IMR-90 (cell line): ENCODE results near the gene MEGF11. TPM values are rescaled to one million over a fixed set of nuclear protein-coding genes. Genes with fewer than 3 reads are reported as not detected.

Source experiments
- ATAC-seq: fragments of 200-7000 bp; cut with Tn5 transposase; 2 replicates; pipeline ENCODE4 v1.9.1; 2020; ENCODE audit warnings: low read depth, mild to moderate bottlenecking, moderate library complexity
- BruUV-seq: library from RNA; stranded (reverse); fragments of 400-500 nt; replicated peaks from 2 replicates; lab custom pipeline; 2021; lab: Mats Ljungman, UMichigan
- CTCF ChIA-PET: fragments of 300-600 bp; formaldehyde crosslinking; extraction: SDS; loops from one replicate; lab custom pipeline; 2021; ENCODE audit warnings: antibody characterized with exemption; lab: Yijun Ruan, JAX
- POLR2A ChIA-PET: fragments of 300-600 bp; sonication (Branson Sonifier 250); formaldehyde crosslinking; loops from one replicate; lab custom pipeline; 2022; ENCODE audit warnings: antibody characterized with exemption; ENCODE audit not compliant: unreplicated experiment; lab: Charles Lee
- DNase-seq: peaks from one replicate; pipeline ENCODE4 v3.0.0; 2013
- H2AFZ ChIP-seq: replicated peaks from 2 replicates; pipeline ENCODE3; 2013; ENCODE audit warnings: low read length, mild to moderate bottlenecking; ENCODE audit not compliant: poor library complexity
- H2AK5ac ChIP-seq: 2 replicates; pipeline ENCODE4 v1.6.1; 2013; ENCODE audit warnings: low read depth, low read length, inconsistent platforms
- H2AK9ac ChIP-seq: replicated peaks from 2 replicates; pipeline ENCODE3; 2013; ENCODE audit warnings: mild to moderate bottlenecking, low read depth, low read length, moderate library complexity; ENCODE audit not compliant: poor library complexity
- H2BK120ac ChIP-seq: 2 replicates; pipeline ENCODE4 v1.6.1; 2013; ENCODE audit warnings: low read depth, low read length, inconsistent platforms
- H2BK15ac ChIP-seq: 3 replicates; pipeline ENCODE4 v1.6.1; 2013; ENCODE audit warnings: low read depth, low read length, inconsistent platforms
- H2BK20ac ChIP-seq: 2 replicates; pipeline ENCODE4 v1.6.1; 2013; ENCODE audit warnings: low read depth, mild to moderate bottlenecking, inconsistent platforms, low read length, moderate library complexity
- H2BK5ac ChIP-seq: 2 replicates; pipeline ENCODE4 v1.6.1; 2013; ENCODE audit warnings: mild to moderate bottlenecking, low read depth, low read length, inconsistent platforms; ENCODE audit not compliant: poor library complexity, severe bottlenecking
- H3K14ac ChIP-seq: replicated peaks from 2 replicates; pipeline ENCODE4 v1.6.1; 2013; ENCODE audit warnings: low read depth, low read length, inconsistent platforms
- H3K18ac ChIP-seq: 2 replicates; pipeline ENCODE4 v1.6.1; 2013; ENCODE audit warnings: low read depth, low read length, control low read depth
- H3K23ac ChIP-seq: 2 replicates; pipeline ENCODE4 v1.6.1; 2013; ENCODE audit warnings: low read depth, low read length, inconsistent platforms
- H3K27ac ChIP-seq: 2 replicates; pipeline ENCODE4 v1.5.1; 2013; ENCODE audit warnings: mild to moderate bottlenecking, control low read depth, low read length; ENCODE audit not compliant: insufficient read depth
- H3K27me3 ChIP-seq: 2 replicates; pipeline ENCODE4 v1.6.1; 2013; ENCODE audit warnings: low read length; ENCODE audit not compliant: control insufficient read depth, insufficient read depth
- H3K36me3 ChIP-seq: 2 replicates; pipeline ENCODE4 v1.6.1; 2013; ENCODE audit warnings: low read length, mixed read lengths; ENCODE audit not compliant: control insufficient read depth, insufficient read depth
- H3K4ac ChIP-seq: 2 replicates; pipeline ENCODE4 v1.6.1; 2013; ENCODE audit warnings: low read depth, low read length, inconsistent platforms
- H3K4me1 ChIP-seq: 2 replicates; pipeline ENCODE4 v1.6.1; 2013; ENCODE audit warnings: low read length, mixed read lengths; ENCODE audit not compliant: control insufficient read depth, insufficient read depth
- H3K4me2 ChIP-seq: 2 replicates; pipeline ENCODE4 v1.6.1; 2013; ENCODE audit warnings: low read depth, mild to moderate bottlenecking, control low read depth, low read length, moderate library complexity
- H3K4me3 ChIP-seq: 2 replicates; pipeline ENCODE4 v1.5.1; 2013; ENCODE audit warnings: low read depth, mild to moderate bottlenecking, control low read depth, low read length, moderate library complexity; ENCODE audit not compliant: insufficient read depth
- H3K56ac ChIP-seq: 2 replicates; pipeline ENCODE4 v1.6.1; 2013; ENCODE audit warnings: low read length, inconsistent platforms; ENCODE audit not compliant: insufficient read depth; ENCODE audit errors: extremely low read depth
- H3K79me1 ChIP-seq, 2 experiments: 2 replicates each; pipeline ENCODE4 v1.6.1; 2013; ENCODE audit warnings: low read length in 2 of 2, inconsistent platforms in 1 of 2, low read depth in 1 of 2
- H3K9ac ChIP-seq: 2 replicates; pipeline ENCODE4 v1.6.1; 2013; ENCODE audit warnings: low read depth, low read length, control low read depth
- H3K9me1 ChIP-seq: 2 replicates; pipeline ENCODE4 v1.6.1; 2013; ENCODE audit warnings: low read length, inconsistent platforms; ENCODE audit not compliant: insufficient read depth
- H3K9me3 ChIP-seq: 2 replicates; pipeline ENCODE4 v1.6.1; 2013; ENCODE audit warnings: low read length; ENCODE audit not compliant: control insufficient read depth, insufficient read depth
- H4K20me1 ChIP-seq: 2 replicates; pipeline ENCODE4 v1.6.1; 2013; ENCODE audit warnings: low read length, inconsistent platforms; ENCODE audit not compliant: insufficient read depth
- H4K5ac ChIP-seq: 2 replicates; pipeline ENCODE4 v1.6.1; 2013; ENCODE audit warnings: mild to moderate bottlenecking, low read depth, low read length, control low read depth
- H4K8ac ChIP-seq, 2 experiments: 2 replicates each; pipeline ENCODE4 v1.6.1; 2013; ENCODE audit warnings: low read depth in 2 of 2, low read length in 2 of 2, control low read depth in 1 of 2, inconsistent platforms in 1 of 2
- H4K91ac ChIP-seq: 2 replicates; pipeline ENCODE4 v1.6.1; 2013; ENCODE audit warnings: low read depth, low read length, inconsistent platforms; ENCODE audit not compliant: insufficient read depth
- CEBPB ChIP-seq: IDR thresholded peaks from 2 replicates; pipeline ENCODE4 v1.6.1; 2012; ENCODE audit warnings: low read depth, low read length, improper control_type of control experiment
- CHD1 ChIP-seq: IDR thresholded peaks from 2 replicates; pipeline ENCODE4 v1.6.1; 2012; ENCODE audit warnings: low read depth, low read length, improper control_type of control experiment
- CTCF ChIP-seq: conservative IDR thresholded peaks from 2 replicates; pipeline ENCODE4 v1.5.1; 2012; ENCODE audit warnings: mild to moderate bottlenecking, low read depth, low read length, improper control_type of control experiment
- ELK1 ChIP-seq: fragments of 150-350 bp; IDR thresholded peaks from 2 replicates; pipeline ENCODE4 v1.6.1; 2016; ENCODE audit warnings: low read depth, mild to moderate bottlenecking, low read length, moderate library complexity, borderline replicate concordance
- FOS ChIP-seq: fragments of 150-350 bp; IDR thresholded peaks from 2 replicates; pipeline ENCODE4 v1.6.1; 2016; ENCODE audit warnings: low read depth, low read length
- MAZ ChIP-seq: IDR thresholded peaks from 2 replicates; pipeline ENCODE4 v1.6.1; 2012; ENCODE audit warnings: low read depth, mild to moderate bottlenecking, low read length, improper control_type of control experiment, moderate library complexity, borderline replicate concordance
- MXI1 ChIP-seq: IDR thresholded peaks from 2 replicates; pipeline ENCODE4 v1.6.1; 2012; ENCODE audit warnings: low read depth, mild to moderate bottlenecking, low read length, moderate library complexity, borderline replicate concordance
- NFE2L2 ChIP-seq: fragments of 150-350 bp; IDR thresholded peaks from 2 replicates; pipeline ENCODE4 v1.6.1; 2016; ENCODE audit warnings: low read depth, mild to moderate bottlenecking, low read length
- POLR2A ChIP-seq: IDR thresholded peaks from 2 replicates; pipeline ENCODE4 v1.6.1; 2012; ENCODE audit warnings: mild to moderate bottlenecking, low read depth, low read length
- RAD21 ChIP-seq: IDR thresholded peaks from 2 replicates; pipeline ENCODE4 v1.6.1; 2012; ENCODE audit warnings: low read length, improper control_type of control experiment
- RCOR1 ChIP-seq: IDR thresholded peaks from 2 replicates; pipeline ENCODE4 v1.6.1; 2012; ENCODE audit warnings: mild to moderate bottlenecking, low read length, improper control_type of control experiment; ENCODE audit not compliant: insufficient replicate concordance
- RFX5 ChIP-seq: IDR thresholded peaks from 2 replicates; pipeline ENCODE4 v1.8.0; 2012; ENCODE audit warnings: low read depth, mild to moderate bottlenecking, low read length, moderate library complexity
- SMC3 ChIP-seq: fragments of 150-350 bp; IDR thresholded peaks from 2 replicates; pipeline ENCODE4 v1.6.1; 2016; ENCODE audit warnings: low read depth, mild to moderate bottlenecking, antibody characterized with exemption, low read length, moderate library complexity
- WGBS, 2 experiments: methylation state at CpG; one replicate each; pipeline versions ENCODE4 v1.1.5 to v1.1.7; 2013; ENCODE audit warnings: missing lambda C conversion rate in 2 of 2; ENCODE audit not compliant: insufficient read length in 1 of 2; ENCODE audit errors: extremely low coverage in 2 of 2; 5-methylcytosine and 5-hydroxymethylcytosine counted together
- dilution Hi-C: fragments of 300-500 bp; cut with HindIII; formaldehyde crosslinking; loops from one replicate; pipeline ENCODE4 v1.14.3; 2018; ENCODE audit warnings: low sequenced_read_pairs; ENCODE audit not compliant: unreplicated experiment
- in situ Hi-C: fragments of 300-500 bp; cut with MboI; formaldehyde crosslinking; loops from 3 replicates; pipeline ENCODE4 v1.14.3; 2019; ENCODE audit warnings: low sequenced_read_pairs, inconsistent platforms, mixed read lengths
- intact Hi-C: fragments of 100-400 bp; cut with micrococcal nuclease; formaldehyde crosslinking; loops from 2 replicates; pipeline ENCODE4 v1.10.0; 2022
- polyA plus RNA-seq, 3 experiments: library from polyadenylated mRNA; depleted of rRNA; stranded (reverse); fragments of >200 nt; gene quantifications; 2 replicates each; pipeline ENCODE4 v1.2.3, GENCODE V29; 2012; ENCODE audit warnings: low replicate concordance in 1 of 3
- total RNA-seq: library from RNA; depleted of rRNA; stranded (reverse); fragments of >200 nt; gene quantifications from 2 replicates; pipeline ENCODE4 v1.2.3, GENCODE V29; 2012
- TF ChIP-seq, protein P1 (sequence below): fragments of 150-350 bp; IDR thresholded peaks from 2 replicates; pipeline ENCODE4 v1.6.1; 2017; ENCODE audit warnings: mild to moderate bottlenecking, antibody characterized with exemption, low read length, low read depth

MEGF11 gene
- total and polyA plus RNA-seq, 2 of the 4 experiments (the other 2 are of a cell fraction), result not detected

DNA sequence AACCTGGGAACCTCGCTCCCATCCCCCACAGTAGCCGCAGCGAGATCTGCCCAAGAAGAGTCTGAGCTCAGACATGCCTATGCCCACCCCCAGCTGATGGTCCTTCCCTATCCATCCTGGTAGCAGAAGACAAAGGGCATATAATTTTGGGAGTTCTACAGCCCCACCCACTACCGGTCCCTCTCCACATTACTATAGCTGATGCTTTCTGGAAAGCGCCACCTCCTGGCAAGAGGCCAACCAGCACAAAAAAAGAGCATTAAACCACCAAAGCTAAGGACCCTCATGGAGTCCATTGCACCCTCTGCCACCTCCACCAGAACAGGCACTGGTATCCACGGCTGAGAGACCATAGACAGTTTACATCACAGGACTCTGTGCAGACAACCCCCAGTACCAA lies 168.4 kb downstream of the MEGF11 start:
- Histone ChIP-seq H3K36me3 (no peaks in the 10 kb centered on the region), H3K18ac (no peak overlapping the region), H2BK5ac (no peak overlapping the region), H3K27ac (no peak overlapping the region), H3K4me3 (no peak overlapping the region), H4K20me1 (no peaks in the 10 kb centered on the region), H3K4me2 (no peak overlapping the region), H3K4ac (no peak overlapping the region), H2AK9ac (no peak overlapping the region), H3K9me3 (no peaks in the 10 kb centered on the region), H3K9ac (no peak overlapping the region), H3K4me1 (peaks cover 4% of the 10 kb centered on the region; the same call in 1 of the 2 replicates), H3K14ac (no peak overlapping the region), H4K8ac (no peak overlapping the region), H2AFZ (no peak overlapping the region), H2BK120ac (no peak overlapping the region), H2BK20ac (no peak overlapping the region), H3K56ac (no peak overlapping the region), H4K5ac (no peak overlapping the region), H3K27me3 (peaks cover 30% of the 10 kb centered on the region), H3K9me1 (no peaks in the 10 kb centered on the region), H3K23ac (no peak overlapping the region), H4K91ac (no peak overlapping the region), H2BK15ac (no peak overlapping the region), H2AK5ac (no peak overlapping the region), H3K79me1 (no peaks in the 10 kb centered on the region)
- ATAC-seq, result no peak
- WGBS, 2 experiments, result 83% methylated on average over 1 of the region's 6 CpGs; no CpG with 5 or more reads in 1 of the 2 experiments
- BruUV-seq, result no TSS peak
- in situ Hi-C loops (no loop called here), dilution Hi-C loops (no loop called here), intact Hi-C loops (no loop called here)
- no peak for DNase-seq
- ChIA-PET CTCF (no interaction called here), POLR2A (no interaction called here)
- TF ChIP-seq RCOR1 (no peak), FOS (no peak), CHD1 (no peak), MXI1 (no peak), SMC3 (no peak), RAD21 (no peak), RFX5 (no peak), POLR2A (no peak), CEBPB (no peak), CTCF (no peak), MAZ (no peak), ELK1 (no peak), NFE2L2 (no peak)
- TF ChIP-seq, protein P1, sequence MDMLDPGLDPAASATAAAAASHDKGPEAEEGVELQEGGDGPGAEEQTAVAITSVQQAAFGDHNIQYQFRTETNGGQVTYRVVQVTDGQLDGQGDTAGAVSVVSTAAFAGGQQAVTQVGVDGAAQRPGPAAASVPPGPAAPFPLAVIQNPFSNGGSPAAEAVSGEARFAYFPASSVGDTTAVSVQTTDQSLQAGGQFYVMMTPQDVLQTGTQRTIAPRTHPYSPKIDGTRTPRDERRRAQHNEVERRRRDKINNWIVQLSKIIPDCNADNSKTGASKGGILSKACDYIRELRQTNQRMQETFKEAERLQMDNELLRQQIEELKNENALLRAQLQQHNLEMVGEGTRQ, result no peak
